Measurements from ENCODE around the gene INO80B. TPM values are rescaled to one million over a fixed set of nuclear protein-coding genes. Genes with fewer than 3 reads are reported as not detected.

The INO80B gene
- 10 to 100 TPM; 28.7 to 43.8 (median 35.8) TPM for polyA plus RNA-seq
- long read RNA-seq, donor 1 = 0 reads
- long read RNA-seq, donor 2, partial matches to known transcripts = 0 of 5 reads
- long read RNA-seq, donor 2, other reads (novel, unspliced or antisense) = 0 of 5 reads
- long read RNA-seq, donor 3, partial matches to known transcripts = 0 of 5 reads
- long read RNA-seq, donor 3, other reads (novel, unspliced or antisense) = 0 of 5 reads
- long read RNA-seq, donor 4 = 0 reads
- long read RNA-seq, donor 5, partial matches to known transcripts = 0 of 3 reads
- long read RNA-seq, donor 5, other reads (novel, unspliced or antisense) = 0 of 3 reads
- long read RNA-seq, donor 6, transcript INO80B-201 (5 exons, 1,261 nt) = major isoform, 7 of 7 reads
- long read RNA-seq, donor 6, partial matches to known transcripts = 0 of 7 reads
- long read RNA-seq, donor 6, other reads (novel, unspliced or antisense) = 0 of 7 reads
- long read RNA-seq, donor 7 = 0 reads
- long read RNA-seq, donor 8, partial matches to known transcripts = 0 of 1 reads
- long read RNA-seq, donor 8, other reads (novel, unspliced or antisense) = 0 of 1 reads
- long read RNA-seq, donor 9, partial matches to known transcripts = 0 of 3 reads
- long read RNA-seq, donor 9, other reads (novel, unspliced or antisense) = 0 of 3 reads
- long read RNA-seq, donor 10, transcript INO80B-201 (5 exons, 1,261 nt) = major isoform, 7 of 10 reads
- long read RNA-seq, donor 10, partial matches to known transcripts = 0 of 10 reads
- long read RNA-seq, donor 10, other reads (novel, unspliced or antisense) = 0 of 10 reads

GRCh38 chr2:74454654-74455511 lies at the start of gene INO80B:
TSS of gene INO80B (plus strand) at chr2:74455087. CDS start at chr2:74455117, 30 bp downstream.
- H3K27me3 ChIP-seq (ENCODE audit: control insufficient read depth in 3 of 3, insufficient read depth in 3 of 3, low read length in 3 of 3) = no peaks in the 10 kb centered on the region
- 0 to 1% (median 1%) methylated on average over 40 of the region's 40 CpGs for WGBS, 3 donors
- peak within 1 kb of the TSS; percentile 3 to 53 (median 42) for H3K27ac ChIP-seq (ENCODE audit: low read depth in 1 of 3, low read length in 2 of 3)
- H3K4me3 ChIP-seq (ENCODE audit: low read depth in 1 of 3, low read length in 3 of 3) = peak within 1 kb of the TSS; percentile 50 to 89 (median 55)
- peaks cover 0 to 4% (median 0%) of the 10 kb centered on the region in 3 donors for H3K36me3 ChIP-seq (ENCODE audit: control insufficient read depth in 3 of 3, insufficient read depth in 2 of 3, low read depth in 1 of 3, low read length in 3 of 3)
- H3K4me1 ChIP-seq (ENCODE audit: control insufficient read depth in 3 of 3, insufficient read depth in 2 of 3, low read depth in 1 of 3, low read length in 2 of 3) = peaks cover 3 to 34% (median 6%) of the 10 kb centered on the region in 3 donors
- peak; percentile 99 for DNase-seq
- H3K9me3 ChIP-seq (ENCODE audit: control insufficient read depth in 2 of 2, insufficient read depth in 1 of 2, low read depth in 1 of 2, low read length in 1 of 2) = no peaks in the 10 kb centered on the region
- FAIRE-seq = no peak

- DNase-seq = no peak
- no peak for FAIRE-seq
- no peak overlapping the region for H3K4me3 ChIP-seq (ENCODE audit: low read depth in 1 of 3, low read length in 3 of 3)
These were observed 48.9 kb upstream of the INO80B start for GRCh38 chr2:74406035-74406434.

GRCh38 chr2:74407682-74408081 lies 47.2 kb upstream of the INO80B start:
- FAIRE-seq = no peak
- Histone ChIP-seq H3K4me1 (ENCODE audit: control insufficient read depth in 3 of 3, insufficient read depth in 2 of 3, low read depth in 1 of 3, low read length in 2 of 3) (peaks cover 0 to 1% (median 0%) of the 10 kb centered on the region in 3 donors), H3K36me3 (ENCODE audit: control insufficient read depth in 3 of 3, insufficient read depth in 2 of 3, low read depth in 1 of 3, low read length in 3 of 3) (no peaks in the 10 kb centered on the region), H3K27me3 (ENCODE audit: control insufficient read depth in 3 of 3, insufficient read depth in 3 of 3, low read length in 3 of 3) (peaks cover 0 to 10% (median 0%) of the 10 kb centered on the region in 3 donors), H3K9me3 (ENCODE audit: control insufficient read depth in 2 of 2, insufficient read depth in 1 of 2, low read depth in 1 of 2, low read length in 1 of 2) (no peaks in the 10 kb centered on the region), H3K27ac (ENCODE audit: low read depth in 1 of 3, low read length in 2 of 3) (no peak overlapping the region), H3K4me3 (ENCODE audit: low read depth in 1 of 3, low read length in 3 of 3) (no peak overlapping the region)
- 76 to 98% (median 85%) methylated on average over 5 of the region's 5 CpGs for WGBS, 3 donors
- no peak for DNase-seq

More at GRCh38 chr2:74406035-74406434, 48.9 kb upstream of the INO80B start:
- no peaks in the 10 kb centered on the region for H3K9me3 ChIP-seq (ENCODE audit: control insufficient read depth in 2 of 2, insufficient read depth in 1 of 2, low read depth in 1 of 2, low read length in 1 of 2)
- H3K27ac ChIP-seq (ENCODE audit: low read depth in 1 of 3, low read length in 2 of 3) = no peak overlapping the region
- peaks cover 0 to 10% (median 0%) of the 10 kb centered on the region in 3 donors for H3K27me3 ChIP-seq (ENCODE audit: control insufficient read depth in 3 of 3, insufficient read depth in 3 of 3, low read length in 3 of 3)
- no peaks in the 10 kb centered on the region for H3K36me3 ChIP-seq (ENCODE audit: control insufficient read depth in 3 of 3, insufficient read depth in 2 of 3, low read depth in 1 of 3, low read length in 3 of 3)
- no peaks in the 10 kb centered on the region for H3K4me1 ChIP-seq (ENCODE audit: control insufficient read depth in 3 of 3, insufficient read depth in 2 of 3, low read depth in 1 of 3, low read length in 2 of 3)

- Histone ChIP-seq H3K36me3 (ENCODE audit: control insufficient read depth in 3 of 3, insufficient read depth in 2 of 3, low read depth in 1 of 3, low read length in 3 of 3) (no peaks in the 10 kb centered on the region), H3K4me3 (ENCODE audit: low read depth in 1 of 3, low read length in 3 of 3) (no peak overlapping the region), H3K9me3 (ENCODE audit: control insufficient read depth in 2 of 2, insufficient read depth in 1 of 2, low read depth in 1 of 2, low read length in 1 of 2) (no peaks in the 10 kb centered on the region), H3K27me3 (ENCODE audit: control insufficient read depth in 3 of 3, insufficient read depth in 3 of 3, low read length in 3 of 3) (peaks cover 0 to 32% (median 5%) of the 10 kb centered on the region in 3 donors), H3K4me1 (ENCODE audit: control insufficient read depth in 3 of 3, insufficient read depth in 2 of 3, low read depth in 1 of 3, low read length in 2 of 3) (peaks cover 0 to 33% (median 0%) of the 10 kb centered on the region in 3 donors), H3K27ac (ENCODE audit: low read depth in 1 of 3, low read length in 2 of 3) (peak overlapping the region in 1 of 3 donors; percentile 53)
- DNase-seq (peak; percentile 43 to 69), FAIRE-seq (no peak)
- WGBS, 3 donors = 18 to 53% (median 33%) methylated on average over 8 of the region's 8 CpGs
These were observed 41.7 kb upstream of the INO80B start for GRCh38 chr2:74413001-74413698.

- Histone ChIP-seq H3K9me3 (ENCODE audit: control insufficient read depth in 2 of 2, insufficient read depth in 1 of 2, low read depth in 1 of 2, low read length in 1 of 2) (no peaks in the 10 kb centered on the region), H3K27ac (ENCODE audit: low read depth in 1 of 3, low read length in 2 of 3) (peak overlapping the region in 1 of 3 donors; percentile 5), H3K4me3 (ENCODE audit: low read depth in 1 of 3, low read length in 3 of 3) (peak overlapping the region in 2 of 3 donors; percentile 50 to 58), H3K27me3 (ENCODE audit: control insufficient read depth in 3 of 3, insufficient read depth in 3 of 3, low read length in 3 of 3) (peaks cover 0 to 27% (median 5%) of the 10 kb centered on the region in 3 donors), H3K4me1 (ENCODE audit: control insufficient read depth in 3 of 3, insufficient read depth in 2 of 3, low read depth in 1 of 3, low read length in 2 of 3) (peaks cover 0 to 33% (median 0%) of the 10 kb centered on the region in 3 donors), H3K36me3 (ENCODE audit: control insufficient read depth in 3 of 3, insufficient read depth in 2 of 3, low read depth in 1 of 3, low read length in 3 of 3) (no peaks in the 10 kb centered on the region)
- DNase-seq = no peak
- FAIRE-seq = no peak
- 27 to 45% (median 41%) methylated on average over 17 to 19 of the region's 19 CpGs for WGBS, 3 donors
These were observed 40.4 kb upstream of the INO80B start for GRCh38 chr2:74414441-74414840.

GRCh38 chr2:74414881-74415761 lies 39.8 kb upstream of the INO80B start:
- no peaks in the 10 kb centered on the region for H3K9me3 ChIP-seq (ENCODE audit: control insufficient read depth in 2 of 2, insufficient read depth in 1 of 2, low read depth in 1 of 2, low read length in 1 of 2)
- peaks cover 0 to 27% (median 5%) of the 10 kb centered on the region in 3 donors for H3K27me3 ChIP-seq (ENCODE audit: control insufficient read depth in 3 of 3, insufficient read depth in 3 of 3, low read length in 3 of 3)
- H3K36me3 ChIP-seq (ENCODE audit: control insufficient read depth in 3 of 3, insufficient read depth in 2 of 3, low read depth in 1 of 3, low read length in 3 of 3) = no peaks in the 10 kb centered on the region
- DNase-seq (peak; percentile 37 to 65), FAIRE-seq (no peak)
- peak overlapping the region; percentile 41 to 58 (median 50) for H3K4me3 ChIP-seq (ENCODE audit: low read depth in 1 of 3, low read length in 3 of 3)
- WGBS, 3 donors = 8 to 13% (median 13%) methylated on average over 56 to 66 of the region's 66 CpGs
- H3K27ac ChIP-seq (ENCODE audit: low read depth in 1 of 3, low read length in 2 of 3) = peak overlapping the region in 2 of 3 donors; percentile 57 to 68
- H3K4me1 ChIP-seq (ENCODE audit: control insufficient read depth in 3 of 3, insufficient read depth in 2 of 3, low read depth in 1 of 3, low read length in 2 of 3) = peaks cover 0 to 33% (median 0%) of the 10 kb centered on the region in 3 donors
